Breast epithelium (tissue), 3 donors: Measurements from ENCODE around the gene KIF17.

Experiments used
- CTCF ChIP-seq, 3 donors: fragments of 450-650 bp; IDR thresholded peaks; one replicate each; pipeline ENCODE4 v1.5.1; 2016 to 2017; ENCODE audit warnings: antibody characterized with exemption in 3 of 3, mild to moderate bottlenecking in 3 of 3, moderate library complexity in 3 of 3
- POLR2AphosphoS5 ChIP-seq, 3 donors: sonication (generic); formaldehyde crosslinking; IDR thresholded peaks; one replicate each; pipeline ENCODE4 v1.6.1; 2017; ENCODE audit warnings: antibody characterized with exemption in 3 of 3

GRCh38 chr1:20654104-20654690 lies 63.6 kb downstream of the KIF17 start:
- TF ChIP-seq CTCF (IDR thresholded peaks at IDR 0.05) (no peak), POLR2AphosphoS5 (IDR thresholded peaks at IDR 0.05) (no peak)
